Left lung (tissue), 10 donors: ENCODE measurements around the gene DLX5. TPM values are rescaled to one million over a fixed set of nuclear protein-coding genes. Genes with fewer than 3 reads are reported as not detected.

Source experiments
- ATAC-seq: fragments of 200-7000 bp; cut with Tn5 transposase; one replicate; pipeline ENCODE4 v1.9.1; 2020; ENCODE audit warnings: moderate library complexity
- DNase-seq, 4 donors: peaks; one replicate each; pipeline ENCODE4 v3.0.0-alpha.2; 2013 to 2020
- H3K27ac ChIP-seq, 2 donors: fragments of 200-600 bp; sonication (generic) in 1 of 2; one replicate each; pipeline versions ENCODE4 v1.5.0 to v1.8.0; 2020 to 2021
- H3K27me3 ChIP-seq, 2 donors: fragments of 200-600 bp; sonication (generic) in 1 of 2; one replicate each; pipeline versions ENCODE4 v1.5.0 to v1.8.0; 2020 to 2021
- H3K36me3 ChIP-seq, 2 donors: fragments of 200-600 bp; sonication (generic) in 1 of 2; one replicate each; pipeline versions ENCODE4 v1.5.0 to v1.8.0; 2020 to 2021
- H3K4me1 ChIP-seq, 2 donors: fragments of 200-600 bp; one replicate each; pipeline ENCODE4 v1.8.0; 2021
- H3K4me3 ChIP-seq, 2 donors: fragments of 200-600 bp; sonication (generic) in 1 of 2; one replicate each; pipeline versions ENCODE4 v1.5.0 to v1.8.0; 2020 to 2021; ENCODE audit warnings: mild to moderate bottlenecking in 1 of 2
- H3K9me3 ChIP-seq, 2 donors: fragments of 200-600 bp; sonication (generic) in 1 of 2; one replicate each; pipeline versions ENCODE4 v1.5.0 to v1.8.0; 2020 to 2021
- intact Hi-C, 2 donors: fragments of 100-400 bp; cut with DNase I; formaldehyde crosslinking; loops; one replicate each; pipeline versions ENCODE4 v1.11.2 to v1.14.2; 2022
- polyA plus RNA-seq, 6 donors: library from polyadenylated mRNA; unstranded; fragments of 120-200 nt; gene quantifications; one replicate each; pipeline ENCODE4 v1.2.1, GENCODE V29; 2013; ENCODE audit not compliant: insufficient read length in 6 of 6
- total RNA-seq, 2 donors: library from RNA; stranded (reverse); fragmentation: NEBNext Ultra II Directional; extraction: Animal tissue kit (Norgen Biotek cat#: 25700); gene quantifications; one replicate each; pipeline ENCODE4 v1.2.1, GENCODE V29; 2021
- TF ChIP-seq, protein P1 (sequence below), 2 donors: fragments of 200-600 bp; sonication (generic) in 1 of 2; IDR thresholded peaks; one replicate each; pipeline versions ENCODE4 v1.5.0 to v1.8.0; 2021; ENCODE audit warnings: antibody characterized with exemption in 2 of 2
- donor health status: DM: no; HTN: yes; CAD: no.
- donor health status: DM: no; HTN: no; CAD: no.

DLX5 gene
- total and polyA plus RNA-seq, 8 donors = 1.8 to 25.3 (median 15.6) TPM; not detected in 1

DNA sequence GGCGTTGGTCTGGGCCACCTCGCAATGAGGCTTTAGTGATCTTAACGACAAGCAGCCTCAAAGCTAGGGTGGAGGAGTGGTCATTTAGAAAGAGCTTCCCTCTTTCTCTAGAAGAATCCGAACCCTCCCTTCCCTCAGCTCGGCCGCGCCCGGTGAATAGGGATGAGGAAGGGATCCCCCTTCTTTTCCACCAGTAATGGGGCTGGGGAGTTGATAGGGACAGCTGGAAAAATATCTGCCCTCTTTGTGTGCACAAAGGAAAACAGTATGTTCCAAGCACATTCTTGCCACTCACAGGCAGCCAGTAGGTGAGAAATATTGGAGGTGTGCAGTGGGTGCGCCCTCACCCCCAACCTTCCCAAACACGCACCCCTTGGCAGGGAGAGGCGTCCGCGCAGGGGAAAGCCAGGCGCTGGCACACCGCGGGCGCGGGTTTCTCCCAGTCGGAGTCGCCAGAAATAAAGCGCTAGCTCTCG lies 6.5 kb downstream of the DLX5 start:
- Histone ChIP-seq H3K4me3 (no peak overlapping the region), H3K27me3 (peaks cover 95 to 100% of the 10 kb centered on the region in 2 donors), H3K36me3 (no peaks in the 10 kb centered on the region), H3K9me3 (no peaks in the 10 kb centered on the region), H3K4me1 (peaks cover 0 to 3% of the 10 kb centered on the region in 2 donors), H3K27ac (no peak overlapping the region)
- intact Hi-C loops = no loop called here
- no peak for ATAC-seq
- peak in 1 of 4 donors; percentile 57 for DNase-seq
- TF ChIP-seq, protein P1, sequence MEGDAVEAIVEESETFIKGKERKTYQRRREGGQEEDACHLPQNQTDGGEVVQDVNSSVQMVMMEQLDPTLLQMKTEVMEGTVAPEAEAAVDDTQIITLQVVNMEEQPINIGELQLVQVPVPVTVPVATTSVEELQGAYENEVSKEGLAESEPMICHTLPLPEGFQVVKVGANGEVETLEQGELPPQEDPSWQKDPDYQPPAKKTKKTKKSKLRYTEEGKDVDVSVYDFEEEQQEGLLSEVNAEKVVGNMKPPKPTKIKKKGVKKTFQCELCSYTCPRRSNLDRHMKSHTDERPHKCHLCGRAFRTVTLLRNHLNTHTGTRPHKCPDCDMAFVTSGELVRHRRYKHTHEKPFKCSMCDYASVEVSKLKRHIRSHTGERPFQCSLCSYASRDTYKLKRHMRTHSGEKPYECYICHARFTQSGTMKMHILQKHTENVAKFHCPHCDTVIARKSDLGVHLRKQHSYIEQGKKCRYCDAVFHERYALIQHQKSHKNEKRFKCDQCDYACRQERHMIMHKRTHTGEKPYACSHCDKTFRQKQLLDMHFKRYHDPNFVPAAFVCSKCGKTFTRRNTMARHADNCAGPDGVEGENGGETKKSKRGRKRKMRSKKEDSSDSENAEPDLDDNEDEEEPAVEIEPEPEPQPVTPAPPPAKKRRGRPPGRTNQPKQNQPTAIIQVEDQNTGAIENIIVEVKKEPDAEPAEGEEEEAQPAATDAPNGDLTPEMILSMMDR (IDR thresholded peaks at IDR 0.05) = no peak

DNA sequence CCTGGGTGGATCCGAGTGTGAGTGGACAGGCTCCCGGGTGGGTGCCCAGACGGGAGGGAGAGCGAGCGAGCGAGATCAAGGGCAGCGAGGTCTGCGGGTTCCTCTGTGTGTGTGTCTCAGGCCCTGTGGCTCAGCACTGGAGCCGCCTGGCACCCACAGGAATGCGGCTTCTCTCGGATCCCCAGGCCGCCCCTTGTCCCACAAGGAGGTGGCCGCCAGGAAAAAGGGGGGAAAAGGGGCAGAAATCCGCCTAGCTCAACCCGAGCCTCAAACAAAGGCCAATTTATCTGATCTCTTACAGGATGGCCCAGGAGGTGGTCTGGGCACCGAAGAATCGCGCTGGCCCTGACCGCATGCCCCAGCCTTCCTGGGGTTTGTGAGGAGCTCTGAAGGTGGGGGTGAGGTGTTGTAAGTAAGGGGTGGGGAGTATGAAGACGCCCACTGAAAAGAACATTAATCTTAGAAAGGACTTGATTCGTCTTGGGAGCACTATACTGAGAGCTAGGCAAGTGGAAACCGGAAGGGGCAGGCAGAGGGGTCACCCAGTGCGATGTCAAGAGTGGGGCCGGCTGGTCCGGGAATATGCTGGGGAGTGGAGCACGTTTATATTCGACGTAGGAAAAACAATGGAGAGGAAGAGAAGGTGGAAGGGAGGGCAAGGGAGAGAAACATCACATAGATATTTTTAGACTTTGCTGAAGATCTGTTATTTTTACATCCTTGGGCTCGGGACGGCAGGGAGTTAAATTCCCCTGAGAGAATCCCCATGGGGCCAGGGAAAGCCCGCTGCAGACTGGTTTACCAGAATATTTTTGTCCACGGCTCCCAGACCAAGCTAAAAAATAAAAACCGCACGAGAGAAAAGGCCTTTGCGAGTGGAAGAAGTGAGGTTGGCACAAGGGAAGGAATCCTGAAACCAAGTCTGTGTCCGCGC lies 7.2 kb downstream of the DLX5 start:
- H3K9me3 ChIP-seq = no peaks in the 10 kb centered on the region
- peaks cover 0 to 3% of the 10 kb centered on the region in 2 donors for H3K4me1 ChIP-seq
- H3K36me3 ChIP-seq = no peaks in the 10 kb centered on the region
- H3K27ac ChIP-seq = no peak overlapping the region
- DNase-seq (peak in 1 of 4 donors; percentile 35), ATAC-seq (no peak)
- H3K27me3 ChIP-seq = peaks cover 96 to 100% of the 10 kb centered on the region in 2 donors
- intact Hi-C loops = no loop called here
- TF ChIP-seq, protein P1 (IDR thresholded peaks at IDR 0.05) = no peak
- no peak overlapping the region for H3K4me3 ChIP-seq

DNA sequence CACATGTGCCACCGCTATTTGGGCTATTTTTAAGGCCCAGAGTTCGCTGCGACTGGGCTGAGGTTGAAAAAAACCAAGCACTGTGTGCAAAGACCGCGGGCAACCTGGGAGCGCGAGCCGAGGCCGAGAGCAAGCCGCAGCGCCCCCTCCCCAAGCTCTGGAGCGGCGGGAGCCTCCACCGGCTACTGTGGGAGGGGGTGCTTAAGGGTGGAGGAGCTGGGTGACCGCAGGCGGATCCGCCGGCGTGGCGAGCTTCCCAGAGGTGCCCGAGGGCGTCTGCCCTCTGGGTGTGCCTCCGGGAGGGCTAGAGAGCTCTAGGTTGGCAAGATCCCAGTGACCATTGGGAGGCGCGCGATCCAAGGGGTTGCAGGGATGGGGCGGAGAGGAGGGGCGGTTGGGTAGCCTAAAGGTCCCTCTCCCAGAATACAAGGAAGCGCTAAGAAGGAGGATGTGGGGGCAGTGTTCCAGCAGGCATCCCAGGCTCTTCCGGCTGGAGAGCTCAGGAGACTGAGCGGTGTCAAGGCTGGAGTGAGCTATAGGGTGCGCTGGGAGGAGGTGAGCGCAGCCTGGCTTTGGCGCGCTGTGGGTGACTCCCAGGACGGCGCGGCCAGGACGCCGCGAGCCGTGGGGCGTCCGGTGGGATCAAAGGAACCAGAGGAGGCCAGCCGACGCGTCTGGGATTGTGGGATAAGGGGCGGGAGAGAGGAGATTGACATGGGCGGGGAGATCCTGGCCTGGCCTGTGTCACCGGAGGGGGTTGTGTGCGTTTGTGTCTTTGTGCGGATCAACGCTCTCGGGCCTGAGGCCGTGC lies 8.0 kb downstream of the DLX5 start:
- DNase-seq (peak in 1 of 4 donors; percentile 62), ATAC-seq (no peak)
- no peaks in the 10 kb centered on the region for H3K36me3 ChIP-seq
- TF ChIP-seq, protein P1 (IDR thresholded peaks at IDR 0.05) = no peak
- H3K9me3 ChIP-seq = no peaks in the 10 kb centered on the region
- intact Hi-C loops = no loop called here
- H3K27ac ChIP-seq = no peak overlapping the region
- H3K4me1 ChIP-seq = peaks cover 0 to 3% of the 10 kb centered on the region in 2 donors
- H3K27me3 ChIP-seq = peaks cover 96 to 100% of the 10 kb centered on the region in 2 donors
- H3K4me3 ChIP-seq = no peak overlapping the region

DNA sequence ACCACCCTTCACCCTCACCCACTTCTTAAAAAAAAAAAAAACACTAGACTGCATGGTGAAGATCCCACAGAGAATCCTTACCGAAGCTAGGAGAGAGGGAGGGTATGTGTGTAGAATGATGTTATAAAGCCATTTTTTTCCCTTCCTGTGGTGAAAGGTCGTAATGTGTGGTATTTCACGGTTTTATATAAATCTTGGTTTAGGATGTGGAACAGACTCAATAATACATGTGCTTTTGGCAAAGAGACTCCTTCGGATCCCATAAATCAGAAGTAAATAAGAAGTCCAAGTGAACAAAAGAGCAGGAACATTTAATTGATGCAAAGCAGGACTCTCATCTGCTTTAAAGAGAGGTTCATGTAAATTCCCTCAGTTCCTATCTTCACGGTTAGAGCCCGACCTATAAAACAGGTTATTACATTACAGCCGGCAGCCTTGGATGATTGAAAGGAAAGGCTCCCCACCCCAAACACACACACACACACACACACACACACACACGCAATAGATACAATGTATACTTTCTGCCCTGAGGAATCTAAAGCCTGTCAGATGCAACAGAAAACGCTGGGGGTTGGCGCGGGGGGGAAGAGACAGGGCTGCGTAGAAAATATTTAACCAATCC lies 8.8 kb downstream of the DLX5 start:
- H3K27me3 ChIP-seq = peaks cover 96 to 100% of the 10 kb centered on the region in 2 donors
- TF ChIP-seq, protein P1 (IDR thresholded peaks at IDR 0.05) = no peak
- H3K9me3 ChIP-seq = no peaks in the 10 kb centered on the region
- peaks cover 0 to under 1% of the 10 kb centered on the region in 2 donors for H3K4me1 ChIP-seq
- no peak for ATAC-seq
- DNase-seq = no peak
- no peak overlapping the region for H3K4me3 ChIP-seq
- no peak overlapping the region for H3K27ac ChIP-seq
- H3K36me3 ChIP-seq = no peaks in the 10 kb centered on the region
- intact Hi-C loops = no loop called here
